Smooth muscle cell (in vitro differentiated cells): ENCODE measurements around the gene NEDD9. TPM values are rescaled to one million over a fixed set of nuclear protein-coding genes. Genes with fewer than 3 reads are reported as not detected.
A peak's percentile ranks its signal among the peaks of the same experiment; 100 is the strongest.

ENCODE experiments used
- DNase-seq: peaks from one replicate; lab custom pipeline; 2025; ENCODE audit not compliant: unreplicated experiment; lab: John Stamatoyannopoulos, UW
- H2AFZ ChIP-seq: fragments of 200-600 bp; sonication (generic); 2 replicates; pipeline ENCODE4 v1.6.0; 2016; ENCODE audit warnings: antibody characterized with exemption, low read depth, mild to moderate bottlenecking
- H3F3A ChIP-seq: fragments of 200-600 bp; sonication (generic); 2 replicates; pipeline ENCODE4 v1.6.0; 2017; ENCODE audit warnings: antibody characterized with exemption, low read depth
- H3K27ac ChIP-seq: fragments of 200-600 bp; sonication (generic); 2 replicates; pipeline ENCODE4 v1.5.1; 2016; ENCODE audit warnings: low read depth, mild to moderate bottlenecking
- H3K27me3 ChIP-seq: fragments of 200-600 bp; sonication (generic); 2 replicates; pipeline ENCODE4 v1.6.1; 2016; ENCODE audit warnings: low read depth, mild to moderate bottlenecking
- H3K36me3 ChIP-seq: fragments of 200-600 bp; sonication (generic); 2 replicates; pipeline ENCODE4 v1.5.1; 2016; ENCODE audit warnings: low read depth
- H3K4me1 ChIP-seq: fragments of 200-600 bp; sonication (generic); 2 replicates; pipeline ENCODE4 v1.5.1; 2016; ENCODE audit warnings: low read depth
- H3K4me2 ChIP-seq: fragments of 200-600 bp; sonication (generic); 2 replicates; pipeline ENCODE4 v1.6.0; 2016; ENCODE audit warnings: mild to moderate bottlenecking
- H3K4me3 ChIP-seq: fragments of 200-600 bp; sonication (generic); 2 replicates; pipeline ENCODE4 v1.5.1; 2016; ENCODE audit warnings: mild to moderate bottlenecking
- H3K79me2 ChIP-seq: fragments of 200-600 bp; sonication (generic); 2 replicates; pipeline ENCODE4 v1.6.0; 2016; ENCODE audit warnings: low read depth, mild to moderate bottlenecking
- H3K9ac ChIP-seq: fragments of 200-600 bp; sonication (generic); 2 replicates; pipeline ENCODE4 v1.6.0; 2016; ENCODE audit warnings: low read depth
- H3K9me3 ChIP-seq: fragments of 200-600 bp; sonication (generic); replicated peaks from 2 replicates; pipeline ENCODE4 v1.5.1; 2016; ENCODE audit warnings: low read depth
- H4K20me1 ChIP-seq: fragments of 200-600 bp; sonication (generic); 2 replicates; pipeline ENCODE4 v1.6.0; 2016; ENCODE audit warnings: low read depth
- WGBS: methylation state at CpG from one replicate; pipeline ENCODE4 v1.1.7; 2016; ENCODE audit warnings: low lambda C conversion rate; 5-methylcytosine and 5-hydroxymethylcytosine counted together
- polyA plus RNA-seq: library from polyadenylated mRNA; unstranded; fragments of >200 nt; fragmentation: Nextera tagmentation; extraction: Ambion mirVana; gene quantifications from 2 replicates; pipeline ENCODE4 v1.2.1, GENCODE V29; 2016
- total RNA-seq: library from RNA; depleted of rRNA; stranded (reverse); fragments of >200 nt; gene quantifications from 2 replicates; pipeline ENCODE4 v1.2.3, GENCODE V29; 2014
- TF ChIP-seq, protein P1 (sequence below): fragments of 200-600 bp; sonication (generic); IDR thresholded peaks from 2 replicates; pipeline ENCODE4 v1.5.1; 2017; ENCODE audit warnings: borderline replicate concordance, mild to moderate bottlenecking, antibody characterized with exemption; ENCODE audit not compliant: insufficient read depth, poor library complexity, severe bottlenecking

Gene NEDD9
- total and polyA plus RNA-seq, 2 experiments from 2014 or later, result 85.6 to 127 TPM

DNA sequence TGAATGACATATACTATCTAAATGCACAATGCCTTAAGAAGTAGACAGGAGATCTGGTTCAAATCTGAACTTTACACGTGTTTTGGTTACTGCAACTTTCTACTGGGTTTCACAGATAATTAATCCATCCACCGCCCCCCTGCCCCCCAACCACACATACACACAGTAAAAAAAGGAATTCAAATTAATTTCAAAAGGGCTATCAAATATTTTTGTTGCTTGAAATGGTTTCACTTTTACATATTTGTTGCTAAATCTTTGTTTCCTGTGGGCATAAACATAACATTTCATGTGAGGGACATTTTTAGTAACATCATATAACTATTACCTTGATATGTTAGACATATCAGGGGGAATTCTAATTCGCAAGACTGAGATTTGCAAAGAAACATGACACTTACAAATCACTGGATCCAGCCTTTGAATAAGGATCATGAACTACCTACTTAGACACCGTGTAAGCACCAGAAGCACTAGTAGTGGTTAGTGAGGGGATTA lies 7.5 kb downstream of the NEDD9 start:
- no peaks in the 10 kb centered on the region for H3K9me3 ChIP-seq
- H3K4me2 ChIP-seq, result peak overlapping the region; percentile 66
- no peak for DNase-seq
- H3F3A ChIP-seq, result peaks cover 41% of the 10 kb centered on the region
- H3K4me1 ChIP-seq, result peaks cover 33% of the 10 kb centered on the region
- peaks cover 99% of the 10 kb centered on the region for H4K20me1 ChIP-seq
- peak overlapping the region; percentile 1 for H3K4me3 ChIP-seq
- peak overlapping the region; percentile 99 for H3K27ac ChIP-seq
- WGBS, result 40% methylated on average over 4 of the region's 4 CpGs
- H3K36me3 ChIP-seq, result no peaks in the 10 kb centered on the region
- H3K79me2 ChIP-seq, result peaks cover 98% of the 10 kb centered on the region
- TF ChIP-seq, protein P1, sequence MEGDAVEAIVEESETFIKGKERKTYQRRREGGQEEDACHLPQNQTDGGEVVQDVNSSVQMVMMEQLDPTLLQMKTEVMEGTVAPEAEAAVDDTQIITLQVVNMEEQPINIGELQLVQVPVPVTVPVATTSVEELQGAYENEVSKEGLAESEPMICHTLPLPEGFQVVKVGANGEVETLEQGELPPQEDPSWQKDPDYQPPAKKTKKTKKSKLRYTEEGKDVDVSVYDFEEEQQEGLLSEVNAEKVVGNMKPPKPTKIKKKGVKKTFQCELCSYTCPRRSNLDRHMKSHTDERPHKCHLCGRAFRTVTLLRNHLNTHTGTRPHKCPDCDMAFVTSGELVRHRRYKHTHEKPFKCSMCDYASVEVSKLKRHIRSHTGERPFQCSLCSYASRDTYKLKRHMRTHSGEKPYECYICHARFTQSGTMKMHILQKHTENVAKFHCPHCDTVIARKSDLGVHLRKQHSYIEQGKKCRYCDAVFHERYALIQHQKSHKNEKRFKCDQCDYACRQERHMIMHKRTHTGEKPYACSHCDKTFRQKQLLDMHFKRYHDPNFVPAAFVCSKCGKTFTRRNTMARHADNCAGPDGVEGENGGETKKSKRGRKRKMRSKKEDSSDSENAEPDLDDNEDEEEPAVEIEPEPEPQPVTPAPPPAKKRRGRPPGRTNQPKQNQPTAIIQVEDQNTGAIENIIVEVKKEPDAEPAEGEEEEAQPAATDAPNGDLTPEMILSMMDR, result no peak
- H3K9ac ChIP-seq, result peak overlapping the region; percentile 17
- no peak overlapping the region for H2AFZ ChIP-seq
- no peaks in the 10 kb centered on the region for H3K27me3 ChIP-seq

GRCh38 chr6:11224252-11224965 lies 8.1 kb downstream of the NEDD9 start:
- WGBS, result 67% methylated on average over 9 of the region's 9 CpGs
- Histone ChIP-seq H3K4me1 (peaks cover 27% of the 10 kb centered on the region), H2AFZ (no peak overlapping the region), H3K27me3 (no peaks in the 10 kb centered on the region), H3K79me2 (peaks cover 98% of the 10 kb centered on the region), H4K20me1 (peaks cover 99% of the 10 kb centered on the region), H3K27ac (peak overlapping the region; percentile 99), H3K4me2 (peak overlapping the region; percentile 66), H3K9ac (peak overlapping the region; percentile 11), H3F3A (peaks cover 38% of the 10 kb centered on the region), H3K4me3 (no peak overlapping the region), H3K36me3 (no peaks in the 10 kb centered on the region), H3K9me3 (no peaks in the 10 kb centered on the region)
- no peak for DNase-seq
- TF ChIP-seq, protein P1, result no peak

DNA sequence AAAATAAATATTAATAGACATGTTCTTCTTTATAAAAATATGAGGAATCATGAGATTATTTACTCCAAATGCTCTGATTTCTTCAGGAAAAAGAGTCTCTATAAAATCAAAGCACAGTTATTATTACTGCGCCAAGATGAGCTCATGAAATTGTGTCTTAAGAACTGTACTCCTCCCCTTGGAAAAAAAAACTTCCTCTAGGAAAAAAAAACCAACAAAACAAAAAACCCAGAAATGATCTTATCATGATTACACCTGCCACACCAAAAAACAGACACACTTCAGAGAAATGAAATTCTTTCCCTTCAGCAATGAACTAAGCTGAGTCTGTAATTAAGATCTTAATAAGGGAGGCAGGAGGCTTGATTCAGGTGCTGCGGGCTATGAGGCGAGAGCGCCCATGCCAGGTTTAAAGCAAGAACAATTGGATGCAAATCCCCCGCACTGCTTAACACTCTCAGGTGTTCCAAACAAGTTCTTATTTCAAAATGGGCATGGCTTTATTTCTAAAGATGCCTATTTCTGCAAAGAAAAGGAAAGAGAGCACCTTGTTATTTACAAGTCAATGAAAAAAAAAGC lies 9.1 kb downstream of the NEDD9 start:
- Histone ChIP-seq H3F3A (peaks cover 42% of the 10 kb centered on the region), H3K4me3 (no peak overlapping the region), H3K36me3 (no peaks in the 10 kb centered on the region), H3K27me3 (no peaks in the 10 kb centered on the region), H3K79me2 (peaks cover 98% of the 10 kb centered on the region), H3K4me2 (peak overlapping the region; percentile 66), H2AFZ (no peak overlapping the region), H4K20me1 (peaks cover 99% of the 10 kb centered on the region), H3K9ac (no peak overlapping the region), H3K9me3 (no peaks in the 10 kb centered on the region), H3K4me1 (peaks cover 26% of the 10 kb centered on the region), H3K27ac (peak overlapping the region; percentile 99)
- TF ChIP-seq, protein P1, result no peak
- no peak for DNase-seq
- 90% methylated on average over 5 of the region's 5 CpGs for WGBS
